Effector memory CD8-positive, alpha-beta T cell (primary cell): ENCODE data around the gene CDIPT.

Source experiments
- ATAC-seq: fragments of 150-1000 bp; cut with Tn5 transposase; replicated peaks from 2 replicates; pipeline ENCODE4 v1.10.0; 2021; ENCODE audit warnings: mild to moderate bottlenecking, moderate library complexity
- DNase-seq, 3 experiments: peaks; one replicate each; pipeline ENCODE4 v3.0.0; 2021
- H3K27ac Mint-ChIP-seq, 2 donors: one replicate each; pipeline ENCODE4 v1.8.0; 2022; ENCODE audit warnings: mild to moderate bottlenecking in 2 of 2, mixed read lengths in 2 of 2, moderate library complexity in 2 of 2
- H3K27me3 Mint-ChIP-seq, 2 donors: one replicate each; pipeline ENCODE4 v1.8.0; 2022; ENCODE audit warnings: mixed read lengths in 2 of 2
- H3K36me3 Mint-ChIP-seq: one replicate; pipeline ENCODE4 v1.8.0; 2022; ENCODE audit warnings: mild to moderate bottlenecking, moderate library complexity, mixed read lengths; ENCODE audit not compliant: insufficient read depth
- H3K4me1 Mint-ChIP-seq, 2 donors: one replicate each; pipeline ENCODE4 v1.8.0; 2022; ENCODE audit warnings: low read depth in 2 of 2, mixed read lengths in 2 of 2
- H3K4me3 Mint-ChIP-seq, 2 donors: one replicate each; pipeline ENCODE4 v1.8.0; 2022; ENCODE audit warnings: mild to moderate bottlenecking in 2 of 2, mixed read lengths in 2 of 2, moderate library complexity in 2 of 2
- H3K9me3 Mint-ChIP-seq, 2 donors: one replicate each; pipeline ENCODE4 v1.8.0; 2022; ENCODE audit warnings: mixed read lengths in 2 of 2

CDIPT gene

DNA sequence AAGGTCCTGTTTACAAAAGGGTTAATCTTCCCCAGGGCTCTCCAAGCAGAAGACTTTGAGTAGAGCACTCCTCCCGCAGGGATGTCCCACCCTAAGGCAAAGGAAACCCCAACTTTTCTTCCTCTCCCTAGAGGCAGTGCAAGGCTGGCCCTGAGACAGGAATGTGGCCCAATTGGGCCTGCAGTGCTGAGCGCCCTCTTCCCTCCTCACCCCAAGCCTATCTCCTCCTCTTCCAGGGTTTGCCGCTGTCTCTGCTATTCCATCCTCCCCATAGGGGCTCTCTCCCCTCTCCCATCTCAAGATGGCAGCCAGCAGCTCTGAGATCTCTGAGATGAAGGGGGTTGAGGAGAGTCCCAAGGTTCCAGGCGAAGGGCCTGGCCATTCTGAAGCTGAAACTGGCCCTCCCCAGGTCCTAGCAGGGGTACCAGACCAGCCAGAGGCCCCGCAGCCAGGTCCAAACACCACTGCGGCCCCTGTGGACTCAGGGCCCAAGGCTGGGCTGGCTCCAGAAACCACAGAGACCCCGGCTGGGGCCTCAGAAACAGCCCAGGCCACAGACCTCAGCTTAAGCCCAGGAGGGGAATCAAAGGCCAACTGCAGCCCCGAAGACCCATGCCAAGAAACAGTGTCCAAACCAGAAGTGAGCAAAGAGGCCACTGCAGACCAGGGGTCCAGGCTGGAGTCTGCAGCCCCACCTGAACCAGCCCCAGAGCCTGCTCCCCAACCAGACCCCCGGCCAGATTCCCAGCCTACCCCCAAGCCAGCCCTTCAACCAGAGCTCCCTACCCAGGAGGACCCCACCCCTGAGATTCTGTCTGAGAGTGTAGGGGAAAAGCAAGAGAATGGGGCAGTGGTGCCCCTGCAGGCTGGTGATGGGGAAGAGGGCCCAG is 50.0 kb downstream of the CDIPT start:
- no peak for ATAC-seq
- H3K36me3 Mint-ChIP-seq = peaks cover 68% of the 10 kb centered on the region
- no peak for DNase-seq
- H3K27ac Mint-ChIP-seq = peak overlapping the region in 1 of 2 donors; percentile 21
- peak overlapping the region; percentile 83 to 95 for H3K4me3 Mint-ChIP-seq
- H3K4me1 Mint-ChIP-seq = peaks cover 58 to 63% of the 10 kb centered on the region in 2 donors
- H3K9me3 Mint-ChIP-seq = no peaks in the 10 kb centered on the region
- no peaks in the 10 kb centered on the region for H3K27me3 Mint-ChIP-seq

DNA sequence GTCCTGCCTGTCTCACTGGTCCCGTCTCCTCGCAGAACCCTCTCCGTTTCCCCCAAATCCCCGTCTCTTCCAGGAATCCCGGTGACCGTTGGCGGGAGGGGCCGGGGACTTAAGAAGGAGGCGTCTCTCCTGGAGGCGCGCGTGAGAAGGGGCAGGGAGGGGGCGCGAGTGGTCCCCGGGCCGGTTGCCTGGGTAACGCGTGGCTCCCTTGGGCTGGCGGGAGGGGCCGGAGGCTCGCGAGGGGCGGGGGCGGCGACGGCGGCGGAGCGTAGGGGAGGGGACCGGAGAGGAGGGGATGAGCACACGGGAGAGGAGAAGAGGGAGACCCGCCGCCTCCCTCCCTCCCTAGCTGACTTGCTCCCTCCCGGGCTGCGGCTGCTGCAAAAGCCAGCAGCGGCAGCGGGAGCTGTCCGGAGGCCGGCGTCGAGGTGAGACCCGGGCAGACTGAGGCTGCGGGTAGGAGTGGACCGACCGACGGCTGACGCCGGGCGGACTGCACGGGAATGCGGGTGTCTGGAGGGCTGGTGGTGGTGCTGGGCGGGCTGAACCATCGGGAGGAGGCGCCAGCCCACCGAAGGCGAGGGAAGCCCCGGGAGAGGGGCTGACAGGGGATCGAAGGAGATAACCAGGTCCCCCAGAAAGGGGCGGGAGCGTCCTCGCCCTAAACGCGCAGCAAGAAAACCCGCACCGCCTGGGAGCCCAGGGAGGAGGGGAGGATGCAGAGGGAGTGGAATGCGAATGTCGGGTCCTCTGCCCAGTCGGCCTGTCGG is 50.9 kb downstream of the CDIPT start, which contains the start of gene PRRT2:
TSS of gene PRRT2 (plus strand) at position 298 of the 770 bp plus-strand sequence. CDS start 862 bp downstream, outside the sequence.
- no peaks in the 10 kb centered on the region for H3K9me3 Mint-ChIP-seq
- no peak for ATAC-seq
- peak within 1 kb of the TSS; percentile 83 to 95 for H3K4me3 Mint-ChIP-seq
- H3K36me3 Mint-ChIP-seq = peaks cover 70% of the 10 kb centered on the region
- no peaks in the 10 kb centered on the region for H3K27me3 Mint-ChIP-seq
- peaks cover 60 to 64% of the 10 kb centered on the region in 2 donors for H3K4me1 Mint-ChIP-seq
- H3K27ac Mint-ChIP-seq = peak within 1 kb of the TSS; percentile 91 to 94
- DNase-seq = peak in 1 of 3 experiments; percentile 23

DNA sequence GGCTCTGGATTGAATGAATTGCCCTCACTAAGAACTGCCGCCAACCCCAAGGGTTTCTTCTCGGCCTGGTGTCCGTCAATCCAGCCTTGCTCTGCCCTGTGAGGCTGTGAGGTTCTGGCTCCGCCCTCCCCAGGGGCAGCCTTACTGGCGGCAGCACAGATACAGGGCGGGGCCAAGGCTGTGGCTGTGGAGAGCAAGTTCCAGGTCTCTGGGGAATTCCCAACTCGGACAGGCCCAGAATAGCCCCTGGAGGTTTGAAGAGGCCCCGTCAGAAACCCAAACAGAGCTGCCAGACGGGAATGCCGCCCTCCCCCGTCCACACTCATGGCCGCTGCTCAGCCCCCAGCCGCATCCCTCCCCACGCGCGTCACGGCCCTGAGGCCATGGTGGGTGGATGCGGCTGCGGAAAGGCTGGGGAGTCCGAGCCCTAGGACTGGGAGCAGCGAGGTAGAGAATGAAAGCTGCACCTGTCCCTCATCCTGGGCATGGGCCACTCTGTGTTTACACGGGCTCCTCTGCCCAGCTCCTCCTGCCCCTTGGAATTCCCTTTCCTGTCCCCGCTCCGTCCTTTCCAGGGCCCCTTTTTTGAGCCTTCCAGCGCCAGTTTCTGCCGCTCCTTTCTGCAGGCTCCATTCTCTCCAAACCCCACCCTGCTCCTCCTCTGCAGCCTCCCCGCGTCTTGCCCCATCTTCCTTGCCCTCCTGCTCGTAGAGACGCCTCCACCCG is 51.7 kb downstream of the CDIPT start:
- no peaks in the 10 kb centered on the region for H3K27me3 Mint-ChIP-seq
- no peaks in the 10 kb centered on the region for H3K9me3 Mint-ChIP-seq
- DNase-seq = peak; percentile 57 to 65 (median 61)
- peak; percentile 21 for ATAC-seq
- H3K36me3 Mint-ChIP-seq = peaks cover 66% of the 10 kb centered on the region
- peaks cover 52 to 58% of the 10 kb centered on the region in 2 donors for H3K4me1 Mint-ChIP-seq
- peak overlapping the region; percentile 91 to 94 for H3K27ac Mint-ChIP-seq
- H3K4me3 Mint-ChIP-seq = peak overlapping the region; percentile 83 to 95

DNA sequence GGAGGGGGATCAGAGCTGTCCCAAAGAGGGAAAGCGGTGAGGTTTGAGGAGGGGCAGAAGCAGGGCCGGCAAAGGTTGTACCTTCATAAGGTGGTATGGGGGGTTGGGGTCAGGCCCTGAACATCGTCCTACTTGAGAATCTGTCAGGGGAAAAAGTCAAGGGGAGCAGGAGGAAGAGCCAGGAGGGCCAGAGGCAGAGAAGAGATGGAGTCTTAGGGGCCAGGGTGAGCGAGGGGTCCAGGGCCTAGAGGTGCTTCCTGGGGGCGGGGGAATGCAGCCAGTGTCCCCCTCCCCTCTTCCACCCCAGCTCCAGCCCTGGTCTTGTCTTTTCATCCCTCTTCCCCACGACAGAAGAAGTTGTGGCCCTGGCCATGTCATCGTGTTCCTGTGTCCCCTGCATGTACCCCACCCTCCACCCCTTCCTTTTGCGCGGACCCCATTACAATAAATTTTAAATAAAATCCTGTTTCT is 52.3 kb downstream of the CDIPT start:
- ATAC-seq = no peak
- Mint-ChIP-seq H3K27me3 (no peaks in the 10 kb centered on the region), H3K36me3 (peaks cover 64% of the 10 kb centered on the region), H3K27ac (peak overlapping the region; percentile 91 to 94), H3K4me1 (peaks cover 48 to 55% of the 10 kb centered on the region in 2 donors), H3K4me3 (peak overlapping the region; percentile 83 to 95), H3K9me3 (no peaks in the 10 kb centered on the region)
- DNase-seq = no peak

DNA sequence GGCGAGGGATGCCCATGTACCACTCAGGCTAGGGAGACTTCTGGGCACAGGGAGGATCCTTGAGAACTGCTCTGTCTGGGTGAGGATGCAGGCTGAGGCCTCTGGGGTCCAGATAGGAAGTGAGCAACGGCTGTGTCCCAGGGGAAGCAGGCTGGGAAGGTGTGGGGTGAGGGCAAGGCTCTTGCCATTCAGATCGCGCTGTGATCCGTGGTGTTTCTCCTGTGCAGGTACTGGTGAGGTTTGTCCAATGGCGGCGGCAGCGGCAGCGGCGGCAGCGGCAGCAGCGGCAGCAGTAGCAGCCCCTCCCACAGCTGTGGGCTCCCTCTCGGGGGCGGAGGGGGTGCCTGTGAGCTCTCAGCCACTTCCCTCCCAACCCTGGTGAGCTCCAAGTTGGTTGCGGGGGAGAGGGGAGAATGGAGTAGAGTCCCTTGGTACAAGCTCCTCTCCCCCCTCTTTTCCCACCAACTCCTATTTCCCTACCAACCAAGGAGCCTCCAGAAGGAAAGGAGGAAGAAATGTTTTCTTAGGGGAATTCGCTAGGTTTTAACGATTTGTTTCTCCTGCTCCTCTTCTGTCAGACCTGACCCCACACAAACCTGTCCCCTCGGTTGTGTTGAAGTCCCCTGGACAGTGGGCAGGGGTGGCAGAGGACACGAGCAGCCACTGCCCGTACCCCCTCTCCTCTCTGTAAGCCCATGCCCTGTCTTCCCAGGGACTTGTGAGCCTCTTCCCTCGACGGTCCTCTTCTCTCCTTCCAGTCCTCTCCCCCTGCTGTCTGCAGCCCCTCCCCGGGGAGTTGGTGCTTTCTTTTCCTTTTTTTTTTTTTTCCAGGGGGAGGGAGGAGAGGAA is 53.0 kb downstream of the CDIPT start:
- DNase-seq = peak; percentile 63 to 65 (median 63)

DNA sequence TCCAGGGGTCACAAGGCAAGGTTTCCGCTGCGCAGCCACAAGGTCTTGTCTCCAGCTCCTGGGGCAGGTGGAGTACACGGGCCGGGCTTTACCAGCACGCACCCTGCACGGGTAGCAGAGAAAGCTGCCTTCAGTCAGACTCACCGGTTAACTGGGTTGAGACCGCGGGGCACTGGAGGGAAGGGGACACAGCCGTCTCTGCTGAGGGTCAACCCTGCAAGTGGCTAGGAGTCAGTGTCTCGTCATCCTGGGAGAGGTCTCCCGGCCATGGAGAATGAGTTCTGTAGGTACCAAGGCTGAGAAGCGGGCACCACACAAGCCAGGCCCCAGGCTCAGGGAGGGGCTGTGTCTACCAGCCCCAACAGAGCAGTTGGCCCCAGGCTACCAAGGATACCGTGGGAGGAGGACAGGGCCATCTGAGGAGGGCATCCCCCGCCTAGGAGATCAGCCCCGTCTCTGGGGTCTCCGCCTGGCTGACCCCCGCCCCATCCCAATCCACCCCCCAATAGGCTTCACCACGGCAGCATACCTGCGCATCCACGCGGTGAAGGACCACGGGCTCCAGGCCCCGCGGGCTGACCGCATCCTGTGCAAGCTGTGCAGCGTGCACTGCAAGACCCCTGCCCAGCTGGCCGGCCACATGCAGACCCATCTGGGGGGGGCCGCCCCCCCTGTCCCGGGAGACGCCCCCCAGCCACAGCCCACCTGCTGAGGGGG is 53.8 kb downstream of the CDIPT start:
- Mint-ChIP-seq H3K4me3 (peak overlapping the region; percentile 83 to 95), H3K4me1 (peaks cover 43 to 52% of the 10 kb centered on the region in 2 donors)

More for the DNA sequence above, 53.0 kb downstream of the CDIPT start:
- peaks cover 64% of the 10 kb centered on the region for H3K36me3 Mint-ChIP-seq
- H3K27ac Mint-ChIP-seq = peak overlapping the region; percentile 91 to 94
- peaks cover 45 to 53% of the 10 kb centered on the region in 2 donors for H3K4me1 Mint-ChIP-seq
- ATAC-seq = no peak
- no peaks in the 10 kb centered on the region for H3K27me3 Mint-ChIP-seq
- no peaks in the 10 kb centered on the region for H3K9me3 Mint-ChIP-seq
- peak overlapping the region; percentile 83 to 95 for H3K4me3 Mint-ChIP-seq

More for the DNA sequence above, 53.8 kb downstream of the CDIPT start:
- ATAC-seq (no peak), DNase-seq (no peak)
- H3K9me3 Mint-ChIP-seq = no peaks in the 10 kb centered on the region
- H3K27ac Mint-ChIP-seq = peak overlapping the region; percentile 94 to 96
- H3K27me3 Mint-ChIP-seq = no peaks in the 10 kb centered on the region
- peaks cover 69% of the 10 kb centered on the region for H3K36me3 Mint-ChIP-seq
